HG03457 (cell line): ENCODE measurements around the gene PRKG1.

Experiments
- ATAC-seq: cut with Tn5 transposase; IDR thresholded peaks from one replicate; pipeline ENCODE4 v1.9.1; 2021; ENCODE audit warnings: moderate number of reproducible peaks; ENCODE audit not compliant: unreplicated experiment

Gene PRKG1

DNA sequence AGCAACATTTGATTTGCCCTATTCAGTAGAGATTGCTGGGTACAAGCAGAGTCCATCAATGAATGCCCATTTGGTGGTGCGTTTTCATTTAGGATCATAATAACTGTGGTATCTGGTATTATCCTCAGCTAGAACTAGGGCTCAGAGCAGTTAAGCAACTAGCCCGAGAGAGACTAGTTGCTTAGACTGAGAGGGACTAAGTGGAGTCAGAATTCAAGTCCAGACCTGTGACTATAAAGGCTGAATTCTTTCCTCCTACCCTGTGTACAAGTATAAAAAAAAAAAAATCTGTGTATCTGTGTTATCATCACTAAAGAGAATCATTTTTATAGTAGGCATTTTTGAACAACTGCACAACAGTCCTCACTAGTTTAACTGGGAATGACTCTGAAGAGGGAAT lies 1194.5 kb downstream of the PRKG1 start:
- no peak for ATAC-seq

GRCh38 chr10:52269233-52269632 lies 1194.9 kb downstream of the PRKG1 start:
- ATAC-seq: no peak

- no peak for ATAC-seq
These were observed 1201.9 kb downstream of the PRKG1 start for GRCh38 chr10:52276163-52276562.

DNA sequence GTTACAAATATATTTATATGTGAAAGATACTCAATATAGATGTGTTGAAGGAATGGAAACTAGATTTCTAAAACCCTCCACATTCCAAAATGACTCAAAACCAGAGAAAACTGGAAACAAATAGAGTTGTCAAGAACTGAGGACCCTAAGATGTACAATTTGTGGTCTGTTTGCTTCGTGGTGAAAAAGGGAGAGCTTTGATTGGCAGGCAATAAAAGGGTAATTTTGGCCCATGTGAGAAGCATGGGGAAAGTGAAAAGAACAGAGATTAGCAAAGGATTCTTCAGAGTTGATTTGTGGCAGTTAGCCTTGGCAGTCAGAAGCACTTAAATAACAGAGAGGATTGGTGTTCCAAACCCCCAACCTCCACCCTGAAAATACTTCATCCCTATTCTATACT lies 1202.7 kb downstream of the PRKG1 start:
- no peak for ATAC-seq

DNA sequence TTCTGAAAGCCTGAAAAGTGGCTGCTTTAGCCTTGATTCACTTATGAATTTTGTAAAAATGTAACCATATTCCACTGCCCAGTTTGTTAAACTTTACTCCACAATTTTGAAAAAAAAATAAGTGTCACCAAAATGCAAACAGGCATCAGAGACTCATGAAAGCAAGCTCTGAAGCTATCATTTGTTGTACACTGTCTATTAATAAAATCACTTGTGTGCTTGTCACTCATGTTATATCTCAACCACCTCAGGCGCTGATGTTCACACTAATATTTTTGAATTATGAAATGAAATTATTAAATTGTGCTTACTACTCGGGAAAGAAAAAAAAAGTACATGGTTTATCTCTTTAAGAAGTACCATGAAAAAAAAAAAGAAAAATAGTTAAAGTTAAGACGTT lies 1205.3 kb downstream of the PRKG1 start:
- ATAC-seq: no peak

DNA sequence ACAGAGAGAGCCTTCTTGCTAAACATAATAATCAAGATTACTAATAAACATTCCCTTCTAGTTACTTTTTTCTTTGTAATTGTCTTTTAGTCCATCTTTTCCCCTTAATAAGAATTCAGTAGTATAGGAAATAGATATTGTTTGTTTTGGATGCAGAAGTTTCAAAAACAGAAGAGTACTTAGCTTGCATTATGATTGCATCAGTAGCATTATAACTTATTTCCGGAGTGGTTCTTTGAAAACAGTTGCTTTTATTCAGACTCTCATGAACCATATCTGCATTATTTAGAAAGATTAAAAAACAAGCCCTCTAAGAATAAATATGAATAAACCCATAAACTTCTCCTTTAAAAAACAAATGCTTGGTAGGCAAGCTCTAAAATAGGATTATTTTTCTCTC lies 1205.8 kb downstream of the PRKG1 start:
- ATAC-seq: no peak

- ATAC-seq: no peak
These were observed 1208.9 kb downstream of the PRKG1 start for GRCh38 chr10:52283174-52283573.

DNA sequence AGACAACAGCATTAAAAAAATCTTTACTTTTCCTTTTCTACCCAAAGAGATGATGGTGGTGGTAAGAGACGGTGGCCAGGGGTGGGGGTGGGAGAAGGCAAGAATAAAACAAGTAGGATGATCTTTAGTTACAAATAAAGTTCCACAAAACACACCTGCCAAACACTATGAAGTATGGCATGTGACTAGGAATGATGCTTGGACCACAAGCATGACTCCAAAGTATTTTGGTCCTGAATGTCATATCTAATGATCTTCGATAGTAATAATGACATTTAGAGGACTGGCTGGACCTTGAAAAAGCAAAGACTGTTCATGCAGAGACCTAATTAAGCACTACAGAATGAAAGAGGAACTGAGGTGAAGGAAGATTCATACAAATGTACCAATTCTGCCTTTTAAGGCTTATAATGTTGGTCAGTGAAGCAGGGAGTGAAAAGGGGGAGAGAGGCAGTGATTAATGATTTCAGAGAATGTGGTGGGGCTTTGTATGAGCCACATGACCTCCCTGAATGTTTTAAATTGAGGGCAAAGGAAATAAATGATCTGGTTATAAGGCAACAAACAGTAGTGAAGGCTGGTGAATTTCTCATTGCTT lies 1210.2 kb downstream of the PRKG1 start:
- ATAC-seq: no peak

DNA sequence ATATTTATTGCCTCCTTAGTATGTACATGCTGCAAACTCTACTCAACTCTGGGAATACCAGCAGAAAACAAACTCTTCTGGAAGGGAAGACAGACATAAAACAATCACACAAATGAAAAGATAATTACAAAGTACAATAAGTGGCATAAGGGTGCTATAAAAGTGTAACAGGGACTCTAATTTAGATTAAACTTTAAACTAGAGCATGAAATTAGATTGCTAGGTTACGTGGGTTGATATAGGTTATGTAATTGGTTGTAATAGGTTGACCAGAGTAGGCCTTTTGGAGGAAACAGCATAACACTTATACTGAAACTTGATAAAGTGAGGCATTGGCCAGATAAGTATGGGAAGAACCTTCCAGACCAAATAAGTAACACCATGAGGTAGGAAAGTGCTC lies 1213.6 kb downstream of the PRKG1 start:
- no peak for ATAC-seq

DNA sequence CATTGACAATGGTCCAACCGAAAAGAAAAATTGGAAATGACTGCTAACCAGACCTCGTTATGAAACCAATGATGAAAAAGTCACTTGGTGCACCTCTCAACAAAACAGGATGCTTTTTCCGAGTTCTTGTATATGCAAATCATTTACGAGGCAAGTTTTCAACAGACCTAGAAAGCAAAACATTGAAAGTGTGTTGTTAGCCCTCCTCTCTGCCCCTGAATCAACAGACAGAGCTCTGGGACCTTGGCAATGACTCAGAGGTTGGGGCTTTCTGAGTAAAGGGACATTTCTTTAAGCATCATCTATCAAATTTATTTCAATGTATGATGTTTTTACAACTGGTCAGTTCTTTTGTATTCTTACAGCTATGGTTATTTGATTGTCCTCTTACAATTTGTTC lies 1223.5 kb downstream of the PRKG1 start:
- ATAC-seq: no peak

DNA sequence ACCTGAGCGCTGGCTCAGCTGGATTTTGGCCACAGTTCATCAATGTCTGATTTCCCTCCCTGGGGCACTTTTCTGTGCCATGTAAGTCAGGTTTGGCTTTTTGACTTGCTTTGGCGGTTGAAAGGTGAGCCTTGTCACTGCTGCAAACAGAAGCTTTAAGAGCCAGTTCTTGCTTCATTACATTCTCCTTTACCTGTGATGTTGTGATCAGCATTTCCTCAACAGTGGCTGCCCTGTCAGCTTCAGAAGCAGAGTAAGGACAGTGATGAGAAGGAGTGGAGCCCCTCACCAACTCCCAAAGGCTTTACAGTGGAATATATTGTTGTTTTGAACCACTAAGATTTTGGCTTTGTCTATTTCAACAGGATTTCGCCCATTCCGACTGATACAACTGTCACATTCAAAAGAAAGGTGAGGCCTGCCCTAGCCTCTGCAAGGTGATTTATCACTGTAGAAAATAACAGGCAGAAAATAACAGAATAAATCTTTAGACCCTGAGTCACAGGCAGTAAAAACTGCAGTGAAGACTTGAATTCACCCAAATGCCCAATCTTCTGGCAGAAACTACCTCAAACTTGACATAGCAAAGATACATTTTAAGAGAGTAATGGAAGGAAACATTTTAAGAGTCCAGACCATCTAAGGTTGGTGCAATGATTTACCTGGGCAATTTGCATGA lies 1226.5 kb downstream of the PRKG1 start:
- no peak for ATAC-seq

GRCh38 chr10:52308251-52309031 lies 1234.2 kb downstream of the PRKG1 start:
- peak; percentile 82 for ATAC-seq

DNA sequence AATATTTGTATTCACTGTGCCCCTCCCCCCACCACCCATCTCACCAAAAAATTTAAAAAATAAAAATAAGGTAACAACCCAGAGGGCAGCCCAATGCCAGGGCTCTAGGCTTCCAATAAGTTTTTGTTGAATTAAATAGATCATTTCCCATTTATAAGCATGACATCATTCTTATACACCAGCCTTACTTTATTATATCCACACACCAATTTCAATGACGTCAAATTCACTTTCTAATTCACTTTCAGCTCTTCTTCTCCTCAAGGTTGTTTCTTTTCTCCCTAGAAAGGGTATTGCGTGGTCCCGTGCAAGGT lies 1238.6 kb downstream of the PRKG1 start:
- no peak for ATAC-seq

GRCh38 chr10:52313256-52313932 lies 1239.1 kb downstream of the PRKG1 start:
- no peak for ATAC-seq

GRCh38 chr10:52313933-52314821 lies 1239.9 kb downstream of the PRKG1 start, which contains the start of gene DKK1:
DKK1 (plus strand) TSS chr10:52314281; CDS start chr10:52314435, 154 bp downstream.
- no peak for ATAC-seq

DNA sequence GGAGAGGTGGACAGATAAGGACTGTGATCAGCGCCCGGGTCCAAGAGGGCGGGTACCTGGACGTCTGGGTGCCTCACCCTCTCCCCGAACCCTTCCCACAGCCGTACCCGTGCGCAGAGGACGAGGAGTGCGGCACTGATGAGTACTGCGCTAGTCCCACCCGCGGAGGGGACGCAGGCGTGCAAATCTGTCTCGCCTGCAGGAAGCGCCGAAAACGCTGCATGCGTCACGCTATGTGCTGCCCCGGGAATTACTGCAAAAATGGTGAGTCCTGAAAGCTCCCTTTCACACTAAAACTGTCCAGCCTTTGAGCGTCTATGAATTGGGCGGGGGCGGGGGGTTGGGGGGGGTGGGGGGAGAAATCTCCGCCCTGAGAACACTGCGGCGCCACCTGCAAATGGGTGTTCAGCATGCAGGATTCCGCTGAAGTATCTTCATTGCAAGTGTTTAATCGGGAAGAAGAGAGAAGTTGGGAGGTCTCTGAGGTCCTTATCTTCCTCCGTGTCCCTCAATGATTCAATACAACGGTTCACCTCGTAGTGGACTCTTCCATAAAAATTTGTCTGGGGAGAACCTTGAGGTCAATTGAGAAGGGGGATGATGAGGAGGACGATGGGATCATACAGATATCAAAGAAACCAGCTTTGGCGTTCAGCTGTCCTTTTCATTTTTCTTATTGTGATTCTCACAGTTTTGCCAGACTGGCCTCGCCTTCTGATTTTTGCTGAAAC lies 1240.7 kb downstream of the PRKG1 start:
- ATAC-seq: no peak

DNA sequence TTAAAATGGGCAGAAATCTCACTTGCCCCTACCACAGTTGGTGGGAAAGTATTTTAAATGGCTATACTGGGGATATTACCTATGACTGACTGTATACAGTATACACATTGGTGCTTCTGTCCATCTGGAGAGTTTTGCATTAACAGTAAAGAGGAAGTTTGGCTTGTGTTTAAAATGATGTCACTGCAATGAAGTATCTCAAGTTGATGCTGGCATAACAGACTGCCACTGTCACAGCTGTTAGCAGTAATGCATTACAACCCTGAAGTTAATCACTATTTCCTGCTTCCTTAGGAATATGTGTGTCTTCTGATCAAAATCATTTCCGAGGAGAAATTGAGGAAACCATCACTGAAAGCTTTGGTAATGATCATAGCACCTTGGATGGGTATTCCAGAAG lies 1241.7 kb downstream of the PRKG1 start:
- no peak for ATAC-seq

- ATAC-seq: no peak
These were observed 1242.2 kb downstream of the PRKG1 start for GRCh38 chr10:52316500-52316899.

DNA sequence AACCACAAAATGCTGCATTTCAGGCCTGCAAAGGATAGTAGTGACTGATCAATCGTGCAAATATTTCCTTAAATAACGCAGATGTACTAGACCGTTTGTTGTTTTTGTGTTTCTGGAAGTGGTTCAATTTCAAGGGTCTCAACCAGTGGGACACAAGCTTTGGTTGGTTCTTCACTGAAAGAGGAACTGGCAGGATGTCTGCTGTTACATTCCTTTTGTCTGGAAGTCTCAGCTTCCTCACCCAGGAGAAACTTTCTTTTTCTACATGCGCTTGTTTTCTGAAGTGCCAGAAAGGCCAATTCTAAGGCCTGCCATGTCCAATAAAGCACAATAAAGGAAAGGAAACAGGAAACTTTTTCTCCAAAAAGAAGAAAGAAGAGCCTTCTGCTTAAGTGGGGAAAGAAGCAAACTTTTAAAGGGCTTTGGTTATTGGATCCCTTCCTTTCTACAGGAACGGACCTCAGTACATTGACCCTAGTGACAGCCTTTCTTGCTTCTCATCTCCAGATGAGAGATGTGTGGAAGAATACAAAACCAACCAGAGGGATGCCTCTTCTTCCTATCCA lies 1243.9 kb downstream of the PRKG1 start:
- no peak for ATAC-seq
